GM12872 (cell line): ENCODE data around the gene GALNT14.

Experiments used
- TF ChIP-seq, protein P1 (sequence below): IDR thresholded peaks from 3 replicates; pipeline ENCODE4 v1.5.1; 2011; ENCODE audit warnings: low read depth, mild to moderate bottlenecking, low read length, moderate library complexity; ENCODE audit not compliant: insufficient read depth

GALNT14 gene

GRCh38 chr2:30978044-30978443 lies 160.2 kb downstream of the GALNT14 start:
- TF ChIP-seq, protein P1, sequence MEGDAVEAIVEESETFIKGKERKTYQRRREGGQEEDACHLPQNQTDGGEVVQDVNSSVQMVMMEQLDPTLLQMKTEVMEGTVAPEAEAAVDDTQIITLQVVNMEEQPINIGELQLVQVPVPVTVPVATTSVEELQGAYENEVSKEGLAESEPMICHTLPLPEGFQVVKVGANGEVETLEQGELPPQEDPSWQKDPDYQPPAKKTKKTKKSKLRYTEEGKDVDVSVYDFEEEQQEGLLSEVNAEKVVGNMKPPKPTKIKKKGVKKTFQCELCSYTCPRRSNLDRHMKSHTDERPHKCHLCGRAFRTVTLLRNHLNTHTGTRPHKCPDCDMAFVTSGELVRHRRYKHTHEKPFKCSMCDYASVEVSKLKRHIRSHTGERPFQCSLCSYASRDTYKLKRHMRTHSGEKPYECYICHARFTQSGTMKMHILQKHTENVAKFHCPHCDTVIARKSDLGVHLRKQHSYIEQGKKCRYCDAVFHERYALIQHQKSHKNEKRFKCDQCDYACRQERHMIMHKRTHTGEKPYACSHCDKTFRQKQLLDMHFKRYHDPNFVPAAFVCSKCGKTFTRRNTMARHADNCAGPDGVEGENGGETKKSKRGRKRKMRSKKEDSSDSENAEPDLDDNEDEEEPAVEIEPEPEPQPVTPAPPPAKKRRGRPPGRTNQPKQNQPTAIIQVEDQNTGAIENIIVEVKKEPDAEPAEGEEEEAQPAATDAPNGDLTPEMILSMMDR = no peak

DNA sequence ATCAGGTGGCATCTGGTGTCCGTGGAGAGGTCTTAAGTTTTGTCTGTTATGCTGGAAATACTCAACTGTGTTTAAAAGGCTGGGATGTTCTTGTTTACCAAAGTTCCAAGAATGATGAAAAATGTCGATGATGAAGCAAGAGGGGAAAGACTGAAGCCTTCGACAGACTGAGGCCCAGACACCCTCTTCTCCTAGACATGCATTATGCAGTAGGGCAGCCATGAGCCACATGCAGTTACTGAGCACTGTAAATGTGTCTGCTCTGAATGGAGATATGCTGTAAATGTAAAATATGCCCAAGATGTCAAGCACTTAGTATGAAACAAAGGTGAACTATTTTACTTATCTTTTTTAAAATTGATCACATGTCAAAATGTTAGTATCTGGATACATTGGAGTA lies 163.1 kb downstream of the GALNT14 start:
- TF ChIP-seq, protein P1 = no peak

DNA sequence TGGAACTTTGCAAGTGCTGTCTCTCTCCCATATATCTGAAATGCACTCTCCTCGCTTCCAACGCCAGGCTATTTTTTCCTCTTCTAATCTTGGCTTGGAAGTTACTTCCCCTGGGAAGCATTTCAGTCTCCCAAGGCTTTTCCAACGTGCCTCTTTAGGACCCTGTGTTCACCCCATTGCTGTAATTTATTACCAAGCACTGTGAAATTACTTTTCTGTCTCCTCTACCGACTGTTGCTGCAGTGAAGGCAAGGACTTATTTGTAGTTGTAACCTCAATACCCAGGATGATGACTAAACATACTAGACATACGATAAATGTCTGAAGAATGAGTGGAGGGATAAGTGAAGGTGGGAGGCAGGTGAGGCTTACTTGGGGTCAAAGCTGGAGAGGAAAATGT lies 163.7 kb downstream of the GALNT14 start:
- TF ChIP-seq, protein P1 = no peak

GRCh38 chr2:30974092-30974491 lies 164.1 kb downstream of the GALNT14 start:
- TF ChIP-seq, protein P1 = no peak

DNA sequence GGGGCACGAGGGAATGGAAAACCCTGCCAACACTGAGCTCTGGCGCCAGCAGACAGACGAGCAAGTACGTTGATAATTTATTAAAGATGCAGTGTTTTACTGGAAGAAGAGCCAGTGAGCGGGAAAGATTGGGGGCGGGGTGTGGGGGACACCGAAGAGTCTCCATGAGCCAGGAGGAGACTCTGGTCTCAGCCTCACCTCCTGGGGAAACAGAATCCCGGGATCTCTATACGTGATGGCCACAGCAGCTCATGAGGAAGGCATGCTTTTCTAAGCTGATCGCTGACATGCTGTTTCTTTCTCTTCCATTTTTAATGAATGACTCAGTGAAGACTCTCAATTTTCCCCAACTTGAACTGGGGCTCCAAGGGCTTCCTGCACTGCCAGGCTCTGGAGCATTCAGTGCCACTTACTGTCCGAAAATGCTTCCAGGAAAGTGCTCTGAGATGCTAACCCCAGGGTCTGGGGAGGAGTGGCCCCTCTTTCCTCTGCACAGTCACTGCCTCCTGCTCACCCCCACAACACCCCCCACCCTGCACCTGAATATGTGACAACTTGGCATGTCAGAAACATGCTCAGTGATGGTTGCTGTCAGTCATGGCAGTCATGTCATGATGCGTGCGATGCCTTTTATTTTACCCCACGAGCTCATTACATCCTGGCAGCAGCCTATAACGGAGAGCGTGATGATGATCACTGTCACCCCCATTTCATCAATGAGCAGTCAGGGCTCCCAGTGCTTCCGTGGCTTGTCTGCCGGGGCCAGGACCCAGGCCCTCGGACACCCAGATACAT lies 166.8 kb downstream of the GALNT14 start:
- TF ChIP-seq, protein P1 = no peak

DNA sequence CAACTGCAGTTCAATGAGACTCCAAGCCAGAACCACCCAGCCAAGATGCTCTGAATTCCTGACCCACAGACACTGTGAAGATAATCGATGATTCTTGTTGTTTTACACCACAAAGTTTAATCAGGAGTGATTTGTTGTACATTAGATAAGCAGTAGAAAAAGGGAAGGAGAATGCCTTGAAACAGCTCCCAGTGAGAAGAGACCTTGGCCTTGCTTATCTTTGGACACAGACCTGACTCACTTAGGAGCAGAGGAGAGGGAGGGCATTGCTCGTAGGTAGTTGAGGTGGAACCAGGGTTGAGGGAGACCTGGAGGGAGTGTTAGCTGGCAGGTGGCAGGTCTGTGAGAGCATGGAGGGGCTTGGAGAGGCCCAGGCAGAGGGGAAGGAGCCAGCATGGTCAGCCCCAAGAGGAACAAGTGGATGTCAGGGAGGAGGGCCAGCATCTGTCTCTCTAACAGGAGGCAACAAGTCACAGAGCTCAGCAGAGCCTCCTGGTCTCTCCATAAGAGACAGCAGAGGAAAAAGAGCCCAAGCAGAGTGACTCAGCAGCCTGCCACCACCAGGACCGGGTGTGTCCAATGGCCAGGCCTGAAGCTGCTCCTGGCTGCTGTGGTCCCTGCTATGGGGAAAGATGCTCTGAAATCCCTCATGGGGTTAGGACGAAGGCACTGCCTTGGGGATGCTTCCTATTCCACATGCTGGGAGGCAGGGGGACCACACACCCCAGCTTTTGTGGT lies 169.4 kb downstream of the GALNT14 start:
- TF ChIP-seq, protein P1 = no peak

DNA sequence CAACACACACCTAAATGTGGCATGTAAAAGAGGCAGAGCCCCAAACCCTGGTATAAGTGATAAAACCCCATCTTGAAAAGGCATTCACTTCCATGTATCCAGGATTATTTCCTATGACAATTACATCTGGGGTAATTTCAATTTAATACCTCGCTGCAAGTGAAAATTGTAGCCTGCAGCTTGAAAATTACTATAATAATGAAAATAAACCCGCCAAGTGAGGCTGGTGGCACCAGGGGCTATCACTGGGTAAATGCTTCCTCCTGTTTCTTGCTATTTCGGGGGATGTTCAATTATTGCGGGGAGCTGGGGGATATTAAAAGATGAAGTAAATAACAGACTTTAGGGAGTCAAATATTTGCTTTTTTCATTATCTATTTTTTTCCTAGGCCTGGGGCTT lies 171.5 kb downstream of the GALNT14 start:
- TF ChIP-seq, protein P1 = no peak
